ENCODE results near the gene RELT.

RELT gene

GRCh38 chr11:73390601-73391565, 14.7 kb downstream of the RELT start:
- DNase-seq (ENCODE audit: low read depth in 3 of 3) = no peak

- DNase-seq (ENCODE audit: low read depth in 3 of 3) = no peak
Observed at GRCh38 chr11:73391665-73392064, 15.5 kb downstream of the RELT start.

- no peak for DNase-seq (ENCODE audit: low read depth in 3 of 3)
Observed at GRCh38 chr11:73392108-73393010, 16.2 kb downstream of the RELT start.

- no peak for DNase-seq (ENCODE audit: low read depth in 3 of 3)
Observed at GRCh38 chr11:73393011-73393380, 16.8 kb downstream of the RELT start.

GRCh38 chr11:73393479-73394415, 17.5 kb downstream of the RELT start:
- peak; percentile 33 to 47 (median 35) for DNase-seq (ENCODE audit: low read depth in 3 of 3)

GRCh38 chr11:73394416-73395296, 18.5 kb downstream of the RELT start:
- DNase-seq (ENCODE audit: low read depth in 3 of 3) = no peak

GRCh38 chr11:73395297-73396208, 19.4 kb downstream of the RELT start:
- no peak for DNase-seq (ENCODE audit: low read depth in 3 of 3)

GRCh38 chr11:73396251-73396930, 20.2 kb downstream of the RELT start:
- no peak for DNase-seq (ENCODE audit: low read depth in 3 of 3)

GRCh38 chr11:73396985-73397384, 20.8 kb downstream of the RELT start:
- DNase-seq (ENCODE audit: low read depth in 3 of 3) = no peak

- no peak for DNase-seq (ENCODE audit: low read depth in 3 of 3)
Observed at GRCh38 chr11:73397468-73398131, 21.4 kb downstream of the RELT start.

GRCh38 chr11:73398132-73398526, 21.9 kb downstream of the RELT start:
- no peak for DNase-seq (ENCODE audit: low read depth in 3 of 3)

GRCh38 chr11:73398721-73399120, 22.5 kb downstream of the RELT start:
- DNase-seq (ENCODE audit: low read depth in 3 of 3) = no peak

GRCh38 chr11:73399159-73399590, 23.0 kb downstream of the RELT start:
- DNase-seq (ENCODE audit: low read depth in 3 of 3) = no peak

- no peak for DNase-seq (ENCODE audit: low read depth in 3 of 3)
Observed at GRCh38 chr11:73399636-73400035, 23.4 kb downstream of the RELT start.

- no peak for DNase-seq (ENCODE audit: low read depth in 3 of 3)
Observed at GRCh38 chr11:73400293-73400692, 24.1 kb downstream of the RELT start.

- DNase-seq (ENCODE audit: low read depth in 3 of 3) = no peak
Observed at GRCh38 chr11:73401217-73401923, 25.2 kb downstream of the RELT start.

Measured in stimulated activated CD4-positive, alpha-beta T cell treated with anti-CD3 and anti-CD28 coated beads, TNF-alpha, amount 100 ng/mL, for 4 hours (primary cell).